GM13977 (cell line): ENCODE measurements around the gene GSN.

Experiments used
- DNase-seq: peaks from one replicate; pipeline ENCODE4 v3.0.0; 2012; ENCODE audit warnings: low spot score
- in situ Hi-C: fragments of 300-500 bp; cut with MboI; formaldehyde crosslinking; loops from one replicate; pipeline ENCODE4 v1.12.0; 2022; ENCODE audit warnings: low sequenced_read_pairs, low pct_unique_long_range_greater_than_20kb, mixed read lengths, inconsistent platforms; ENCODE audit not compliant: unreplicated experiment
- TF ChIP-seq, protein P1 (sequence below): IDR thresholded peaks from 2 replicates; pipeline ENCODE4 v1.5.1; 2012; ENCODE audit warnings: mild to moderate bottlenecking, control low read depth; ENCODE audit not compliant: insufficient read depth; ENCODE audit errors: extremely low read depth, missing control alignments

The GSN gene

DNA sequence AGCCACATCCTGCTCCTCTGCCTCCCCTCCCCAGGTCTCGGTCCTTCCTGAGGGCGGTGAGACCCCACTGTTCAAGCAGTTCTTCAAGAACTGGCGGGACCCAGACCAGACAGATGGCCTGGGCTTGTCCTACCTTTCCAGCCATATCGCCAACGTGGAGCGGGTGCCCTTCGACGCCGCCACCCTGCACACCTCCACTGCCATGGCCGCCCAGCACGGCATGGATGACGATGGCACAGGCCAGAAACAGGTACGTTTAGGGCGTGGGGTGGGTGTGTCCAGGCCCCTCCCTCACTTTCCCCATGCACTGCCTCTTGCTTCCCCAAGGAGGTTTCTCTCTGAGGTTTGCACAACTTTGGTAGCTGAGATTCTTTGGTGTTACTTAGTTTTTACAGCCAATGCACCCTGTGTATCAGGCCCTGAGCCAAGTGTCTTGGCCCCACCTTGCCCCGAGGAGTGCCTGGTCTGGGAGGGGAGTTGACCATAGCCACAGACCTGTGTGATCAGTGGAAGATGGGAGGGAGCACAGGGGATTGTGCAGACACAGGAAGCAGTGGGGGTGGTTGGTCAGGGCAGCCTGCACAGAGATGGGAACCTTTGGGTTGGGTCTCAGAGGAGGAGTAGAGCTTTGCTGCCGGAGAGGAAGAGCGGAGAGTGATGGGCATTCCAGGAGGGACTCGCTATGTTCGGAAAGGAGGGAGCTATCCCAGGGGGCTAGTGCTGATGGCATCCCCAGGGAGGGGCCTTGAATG, 50.8 kb downstream of the GSN start:
- in situ Hi-C loops: loop anchor here (5.0 to 10.0 kb wide), 2 partner anchors 56 to 78 kb away; partner anchors contain the start of gene STOM
- TF ChIP-seq, protein P1, sequence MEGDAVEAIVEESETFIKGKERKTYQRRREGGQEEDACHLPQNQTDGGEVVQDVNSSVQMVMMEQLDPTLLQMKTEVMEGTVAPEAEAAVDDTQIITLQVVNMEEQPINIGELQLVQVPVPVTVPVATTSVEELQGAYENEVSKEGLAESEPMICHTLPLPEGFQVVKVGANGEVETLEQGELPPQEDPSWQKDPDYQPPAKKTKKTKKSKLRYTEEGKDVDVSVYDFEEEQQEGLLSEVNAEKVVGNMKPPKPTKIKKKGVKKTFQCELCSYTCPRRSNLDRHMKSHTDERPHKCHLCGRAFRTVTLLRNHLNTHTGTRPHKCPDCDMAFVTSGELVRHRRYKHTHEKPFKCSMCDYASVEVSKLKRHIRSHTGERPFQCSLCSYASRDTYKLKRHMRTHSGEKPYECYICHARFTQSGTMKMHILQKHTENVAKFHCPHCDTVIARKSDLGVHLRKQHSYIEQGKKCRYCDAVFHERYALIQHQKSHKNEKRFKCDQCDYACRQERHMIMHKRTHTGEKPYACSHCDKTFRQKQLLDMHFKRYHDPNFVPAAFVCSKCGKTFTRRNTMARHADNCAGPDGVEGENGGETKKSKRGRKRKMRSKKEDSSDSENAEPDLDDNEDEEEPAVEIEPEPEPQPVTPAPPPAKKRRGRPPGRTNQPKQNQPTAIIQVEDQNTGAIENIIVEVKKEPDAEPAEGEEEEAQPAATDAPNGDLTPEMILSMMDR: no peak
- DNase-seq: no peak

DNA sequence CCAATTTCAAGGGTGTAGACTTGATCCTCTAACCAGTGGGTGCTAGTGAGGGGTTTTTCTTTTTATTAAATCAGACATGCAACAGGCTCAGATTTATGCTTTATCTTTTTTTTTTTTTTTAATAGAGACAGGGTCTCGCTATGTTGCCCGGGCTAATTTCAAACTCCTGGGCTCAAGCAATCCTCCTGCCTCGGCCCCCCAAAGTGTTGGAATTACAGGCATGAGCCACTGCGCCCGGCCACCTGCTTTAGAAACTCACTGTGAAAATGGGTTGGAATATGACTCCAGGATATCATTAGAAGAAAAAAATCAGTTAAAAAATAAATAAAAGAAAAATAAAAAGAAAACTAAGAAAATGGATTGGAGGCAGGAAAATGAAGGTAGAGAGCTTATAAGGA, 51.4 kb downstream of the GSN start:
- no peak for DNase-seq
- in situ Hi-C loops: loop anchor here (5.0 to 10.0 kb wide), 2 partner anchors 55 to 78 kb away; partner anchors contain the start of gene STOM

DNA sequence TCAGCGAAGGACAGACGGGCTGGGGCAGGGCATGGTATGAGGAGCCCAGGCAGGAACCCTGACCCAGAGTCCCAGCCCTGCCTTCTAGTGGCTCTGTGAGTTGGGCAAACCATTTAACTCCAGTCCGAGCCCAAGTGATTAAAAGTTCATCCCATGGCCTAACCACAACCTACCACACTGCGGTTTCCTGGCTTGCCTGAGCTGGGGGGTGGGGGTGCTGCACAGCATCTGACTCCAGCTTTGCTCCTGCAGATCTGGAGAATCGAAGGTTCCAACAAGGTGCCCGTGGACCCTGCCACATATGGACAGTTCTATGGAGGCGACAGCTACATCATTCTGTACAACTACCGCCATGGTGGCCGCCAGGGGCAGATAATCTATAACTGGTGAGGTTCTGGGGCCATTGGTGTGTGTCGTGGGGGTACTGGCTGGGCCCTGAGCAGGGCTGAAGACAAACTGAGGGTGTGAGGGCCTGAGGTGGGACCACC, 53.1 kb downstream of the GSN start:
- in situ Hi-C loops: no loop called here

More for the DNA sequence above, 51.4 kb downstream of the GSN start:
- TF ChIP-seq, protein P1: no peak

DNA sequence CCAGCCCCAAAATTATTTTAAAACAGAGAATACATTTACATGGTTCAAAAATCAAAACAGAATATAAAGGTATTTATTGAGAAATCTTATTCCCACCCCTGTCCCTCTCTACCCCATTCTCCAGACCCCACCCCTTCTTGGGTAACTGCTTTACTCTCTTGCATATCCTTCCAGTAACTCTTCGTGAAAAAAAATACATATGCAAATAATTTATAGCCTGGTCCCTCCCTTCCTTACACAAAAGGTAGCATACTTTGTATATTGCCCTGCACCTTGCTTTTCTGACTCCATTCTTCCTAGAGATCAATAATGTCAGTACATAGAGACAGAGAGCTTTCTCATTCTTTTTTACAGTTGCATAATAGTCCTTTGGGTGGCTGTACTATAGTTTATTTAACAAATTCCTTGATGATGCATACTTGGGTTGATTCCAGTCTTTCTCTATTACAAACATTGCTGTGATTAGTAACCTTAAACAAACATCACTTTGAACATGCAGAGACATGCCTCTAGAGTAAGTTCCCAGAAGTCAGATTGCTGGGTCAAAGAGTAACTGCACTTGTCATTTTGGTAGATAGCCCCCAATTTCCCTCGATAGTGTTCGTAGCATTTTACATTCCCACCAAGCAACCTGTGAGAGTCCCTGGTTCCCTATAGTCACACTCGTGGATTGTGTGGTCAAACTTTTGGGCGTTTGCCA, 54.2 kb downstream of the GSN start:
- no peak for DNase-seq
- TF ChIP-seq, protein P1: no peak
- in situ Hi-C loops: no loop called here

More for the DNA sequence above, 53.1 kb downstream of the GSN start:
- no peak for DNase-seq
- TF ChIP-seq, protein P1: no peak

DNA sequence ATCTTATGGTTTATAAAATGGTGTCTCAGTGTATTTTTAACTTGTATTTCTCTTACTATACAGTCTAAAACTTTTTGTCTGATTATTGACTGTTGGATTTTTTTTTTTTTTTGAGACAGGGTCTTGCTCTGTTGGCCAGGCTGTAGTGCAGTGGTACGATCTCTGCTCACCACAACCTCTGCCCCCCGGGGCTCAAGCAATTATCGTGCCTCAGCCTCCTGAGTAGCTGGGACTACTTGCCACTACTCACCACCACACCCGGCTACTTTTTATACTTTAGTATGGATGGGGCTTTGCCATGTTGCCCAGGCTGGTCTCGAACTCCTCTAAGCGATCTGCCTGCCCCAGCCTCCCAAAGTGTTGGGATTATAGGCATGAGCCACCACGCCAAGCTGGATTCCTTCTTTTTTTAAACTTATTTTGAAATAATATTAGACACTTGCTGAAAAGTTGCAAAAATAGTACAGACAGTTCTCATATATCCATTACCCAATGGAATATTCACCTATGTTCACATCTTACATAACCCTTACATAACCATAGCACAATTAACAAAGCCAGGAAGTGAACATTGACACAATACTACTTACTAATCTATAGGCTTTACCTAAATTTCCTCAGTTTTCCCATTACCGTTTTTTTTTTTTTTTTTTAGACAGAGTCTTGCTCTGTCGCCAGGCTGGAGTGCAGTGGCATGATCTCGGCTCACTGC, 54.9 kb downstream of the GSN start:
- no peak for DNase-seq
- TF ChIP-seq, protein P1: no peak
- in situ Hi-C loops: no loop called here

DNA sequence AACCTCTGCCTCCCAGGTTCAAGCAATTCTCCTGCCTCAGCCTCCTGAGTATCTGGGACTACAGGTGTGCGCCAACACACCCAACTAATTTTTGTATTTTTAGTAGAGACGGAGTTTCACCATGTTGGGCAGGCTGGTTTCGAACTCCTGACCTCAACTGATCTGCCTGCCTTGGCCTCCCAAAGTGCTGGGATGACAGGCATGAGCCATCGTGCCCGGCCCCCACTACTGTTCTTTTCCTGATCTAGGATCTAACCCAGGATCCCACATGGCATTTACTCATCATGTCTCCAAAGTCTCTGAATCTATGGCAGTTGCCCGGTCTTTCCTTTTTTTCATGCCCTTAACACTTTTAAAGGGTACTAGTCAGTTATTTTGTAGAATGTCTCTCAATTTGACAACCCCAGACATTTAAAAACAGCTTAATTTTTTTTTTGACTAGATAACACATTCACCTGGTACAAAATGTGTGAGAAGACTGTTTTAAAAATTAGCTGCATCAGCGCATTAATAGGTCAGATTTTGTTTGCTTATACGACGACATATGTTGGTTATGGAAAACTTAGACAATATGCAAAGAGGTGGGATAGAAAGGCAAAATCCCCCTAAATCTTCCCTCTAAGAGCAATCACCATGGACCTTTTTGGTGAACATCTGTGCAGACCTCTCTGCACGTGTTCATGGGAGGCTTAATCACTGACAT, 55.6 kb downstream of the GSN start:
- no peak for DNase-seq
- TF ChIP-seq, protein P1: no peak
- in situ Hi-C loops: no loop called here
